Tibial artery (tissue), 4 donors: Measurements from ENCODE around the gene BRD7.

Experiments
- DNase-seq, 2 donors: peaks; one replicate each; pipeline ENCODE4 v3.0.0-alpha.2; 2019
- H3K27ac ChIP-seq, 2 donors: fragments of 200-600 bp; sonication (generic) in 1 of 2; 1 replicate in 1 of 2; 2 replicates in 1 of 2; pipeline ENCODE4 v1.5.1; 2018 to 2019; ENCODE audit warnings: mild to moderate bottlenecking in 1 of 2
- H3K27me3 ChIP-seq, 2 donors: fragments of 200-600 bp; sonication (generic) in 1 of 2; one replicate each; pipeline versions ENCODE4 v1.5.1 to v1.6.0; 2016 to 2019
- H3K36me3 ChIP-seq, 3 donors: fragments of 200-600 bp; sonication (generic) in 2 of 3; one replicate each; pipeline ENCODE4 v1.5.1; 2016 to 2019; ENCODE audit warnings: mild to moderate bottlenecking in 2 of 3
- H3K4me1 ChIP-seq, 4 donors: fragments of 200-600 bp; sonication (generic) in 2 of 4; 1 replicate in 3 of 4; 2 replicates in 1 of 4; pipeline ENCODE4 v1.5.1; 2016 to 2019
- H3K4me3 ChIP-seq, 2 donors: fragments of 200-600 bp; sonication (generic) in 1 of 2; 1 replicate in 1 of 2; 2 replicates in 1 of 2; pipeline ENCODE4 v1.5.1; 2018 to 2019; ENCODE audit warnings: mild to moderate bottlenecking in 2 of 2
- H3K9me3 ChIP-seq, 3 donors: fragments of 200-600 bp; sonication (generic) in 1 of 3; one replicate each; pipeline ENCODE4 v1.5.1; 2016 to 2019
- intact Hi-C: fragments of 100-400 bp; cut with DNase I; formaldehyde crosslinking; loops from one replicate; pipeline ENCODE4 v1.15.0; 2023; ENCODE audit warnings: low total_unique reads
- TF ChIP-seq, protein P1 (sequence below), 2 experiments: fragments of 200-600 bp in 1 of 2; fragments of 450-650 bp in 1 of 2; IDR thresholded peaks; one replicate each; pipeline ENCODE4 v1.5.1; 2017 to 2019; ENCODE audit warnings: antibody characterized with exemption in 2 of 2, mild to moderate bottlenecking in 1 of 2, moderate library complexity in 1 of 2

BRD7 gene

DNA sequence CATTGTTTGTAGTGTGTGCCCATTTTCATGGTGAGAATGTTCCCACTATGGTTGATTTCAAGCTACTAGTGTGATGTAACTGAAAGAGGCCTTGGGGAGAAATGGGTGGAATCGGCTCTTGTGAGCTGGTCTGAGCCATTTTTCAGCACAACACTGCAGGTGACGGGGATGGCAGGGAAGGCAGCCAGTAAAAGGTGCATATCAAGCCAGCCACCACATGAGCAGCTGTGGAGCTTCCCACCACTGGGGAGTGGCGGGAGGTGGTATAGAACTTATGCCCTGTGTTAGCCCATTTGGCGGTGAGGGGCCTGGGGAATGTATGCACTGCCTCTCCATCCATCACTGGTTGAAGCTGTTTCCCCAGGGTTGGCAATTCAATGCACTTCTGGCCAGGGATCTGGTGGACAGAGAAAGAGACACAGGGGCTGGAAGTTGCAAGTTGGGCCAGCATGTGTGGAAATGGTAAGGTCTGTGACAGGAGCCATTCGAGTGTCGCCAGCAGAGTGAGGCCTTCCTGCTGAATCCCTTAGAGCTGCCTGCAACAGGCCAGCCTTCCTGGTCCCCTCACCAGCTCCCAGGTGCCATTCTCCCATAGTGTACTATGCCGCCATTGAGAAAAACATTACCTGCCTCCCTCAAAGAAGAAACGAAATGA is 31.7 kb upstream of the BRD7 start:
- no peaks in the 10 kb centered on the region for H3K9me3 ChIP-seq
- H3K27me3 ChIP-seq: no peaks in the 10 kb centered on the region
- H3K4me3 ChIP-seq: no peak overlapping the region
- peaks cover 0 to 12% (median 0%) of the 10 kb centered on the region in 4 donors for H3K4me1 ChIP-seq
- H3K27ac ChIP-seq: no peak overlapping the region
- TF ChIP-seq, protein P1, sequence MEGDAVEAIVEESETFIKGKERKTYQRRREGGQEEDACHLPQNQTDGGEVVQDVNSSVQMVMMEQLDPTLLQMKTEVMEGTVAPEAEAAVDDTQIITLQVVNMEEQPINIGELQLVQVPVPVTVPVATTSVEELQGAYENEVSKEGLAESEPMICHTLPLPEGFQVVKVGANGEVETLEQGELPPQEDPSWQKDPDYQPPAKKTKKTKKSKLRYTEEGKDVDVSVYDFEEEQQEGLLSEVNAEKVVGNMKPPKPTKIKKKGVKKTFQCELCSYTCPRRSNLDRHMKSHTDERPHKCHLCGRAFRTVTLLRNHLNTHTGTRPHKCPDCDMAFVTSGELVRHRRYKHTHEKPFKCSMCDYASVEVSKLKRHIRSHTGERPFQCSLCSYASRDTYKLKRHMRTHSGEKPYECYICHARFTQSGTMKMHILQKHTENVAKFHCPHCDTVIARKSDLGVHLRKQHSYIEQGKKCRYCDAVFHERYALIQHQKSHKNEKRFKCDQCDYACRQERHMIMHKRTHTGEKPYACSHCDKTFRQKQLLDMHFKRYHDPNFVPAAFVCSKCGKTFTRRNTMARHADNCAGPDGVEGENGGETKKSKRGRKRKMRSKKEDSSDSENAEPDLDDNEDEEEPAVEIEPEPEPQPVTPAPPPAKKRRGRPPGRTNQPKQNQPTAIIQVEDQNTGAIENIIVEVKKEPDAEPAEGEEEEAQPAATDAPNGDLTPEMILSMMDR (IDR thresholded peaks at IDR 0.05): no peak
- intact Hi-C loops: no loop called here
- H3K36me3 ChIP-seq: no peaks in the 10 kb centered on the region
- DNase-seq: no peak

DNA sequence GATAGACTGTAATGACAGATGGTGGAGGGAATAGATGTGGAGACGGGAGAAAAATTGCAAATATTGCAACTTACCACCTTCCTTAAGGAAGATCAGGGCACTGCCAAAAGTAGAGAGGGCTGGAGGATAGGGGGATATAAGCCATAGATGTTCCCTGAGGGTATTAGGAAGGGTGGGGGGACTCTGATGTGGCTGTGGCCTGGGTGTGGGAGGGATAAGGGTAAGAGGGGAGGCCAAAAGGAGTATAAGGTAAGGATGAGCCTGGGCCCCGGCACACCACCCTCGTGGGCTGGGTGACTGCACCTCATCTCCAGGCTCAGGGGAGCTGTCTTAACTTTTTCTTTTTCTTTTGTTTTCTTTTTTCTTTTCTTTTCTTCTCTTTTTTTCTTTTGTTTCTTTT is 30.6 kb upstream of the BRD7 start:
- Histone ChIP-seq H3K4me1 (peaks cover 0 to 12% (median 0%) of the 10 kb centered on the region in 4 donors), H3K27me3 (no peaks in the 10 kb centered on the region), H3K9me3 (no peaks in the 10 kb centered on the region), H3K27ac (no peak overlapping the region), H3K36me3 (no peaks in the 10 kb centered on the region), H3K4me3 (no peak overlapping the region)
- TF ChIP-seq, protein P1 (IDR thresholded peaks at IDR 0.05): no peak
- DNase-seq: no peak
- intact Hi-C loops: no loop called here

DNA sequence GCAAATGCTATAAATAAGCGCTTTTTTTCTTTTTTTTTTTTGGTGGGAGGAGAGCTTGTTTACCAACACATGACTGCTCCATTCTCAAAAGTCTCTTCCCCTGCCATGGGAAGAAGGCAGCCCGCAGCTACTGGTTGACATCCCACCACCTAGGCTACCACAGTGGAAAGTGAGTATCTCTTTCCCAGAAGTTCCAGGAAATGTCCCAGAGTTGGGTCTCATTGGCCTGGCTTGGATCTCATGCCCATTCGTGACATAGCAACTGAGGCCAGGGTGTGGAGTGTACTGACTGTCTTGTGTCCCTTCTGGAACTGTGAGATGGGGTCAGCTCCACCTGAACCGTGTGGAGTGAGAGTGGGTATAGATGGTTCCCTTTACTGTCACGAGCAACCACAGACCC is 29.5 kb upstream of the BRD7 start:
- Histone ChIP-seq H3K4me3 (no peak overlapping the region), H3K9me3 (no peaks in the 10 kb centered on the region), H3K4me1 (peaks cover 0 to 6% (median 0%) of the 10 kb centered on the region in 4 donors), H3K27me3 (no peaks in the 10 kb centered on the region), H3K36me3 (no peaks in the 10 kb centered on the region), H3K27ac (no peak overlapping the region)
- DNase-seq: no peak
- TF ChIP-seq, protein P1 (IDR thresholded peaks at IDR 0.05): no peak
- intact Hi-C loops: no loop called here

DNA sequence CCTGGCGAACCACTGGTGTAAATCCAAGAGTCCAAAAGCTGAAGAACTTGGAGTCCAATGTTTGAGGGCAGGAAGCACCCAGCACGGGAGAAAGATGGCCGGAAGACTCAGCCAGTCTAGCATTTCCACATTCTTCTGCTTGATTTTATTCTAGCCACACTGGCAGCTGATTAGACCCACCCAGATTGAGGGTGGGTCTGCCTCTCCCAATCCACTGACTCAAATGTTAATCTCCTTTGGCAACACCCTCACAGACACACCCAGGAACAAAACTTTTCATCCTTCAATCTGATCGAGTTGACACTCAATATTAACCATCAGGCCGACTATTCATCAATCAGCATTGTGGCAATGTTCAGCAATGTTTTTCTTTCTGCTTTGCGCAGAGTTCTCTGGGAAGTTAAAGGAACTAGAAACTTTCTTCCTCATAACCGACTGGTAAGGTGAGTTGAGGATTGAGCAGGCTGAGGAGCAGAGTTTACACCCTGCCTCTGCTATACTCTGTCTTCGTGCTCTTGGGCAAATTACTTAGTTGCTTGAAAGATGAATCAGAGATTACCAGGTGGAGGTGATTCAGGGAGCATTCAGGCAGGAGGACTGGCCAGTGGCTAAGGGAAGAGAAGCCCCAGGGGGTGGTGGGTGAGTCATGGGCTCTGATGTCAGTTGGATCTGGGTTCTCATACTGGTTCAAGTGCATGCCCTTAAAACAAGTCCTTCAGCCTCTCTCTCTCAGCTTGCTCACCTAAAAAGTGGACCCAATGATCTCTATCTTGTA is 28.2 kb upstream of the BRD7 start:
- TF ChIP-seq, protein P1 (IDR thresholded peaks at IDR 0.05): no peak

DNA sequence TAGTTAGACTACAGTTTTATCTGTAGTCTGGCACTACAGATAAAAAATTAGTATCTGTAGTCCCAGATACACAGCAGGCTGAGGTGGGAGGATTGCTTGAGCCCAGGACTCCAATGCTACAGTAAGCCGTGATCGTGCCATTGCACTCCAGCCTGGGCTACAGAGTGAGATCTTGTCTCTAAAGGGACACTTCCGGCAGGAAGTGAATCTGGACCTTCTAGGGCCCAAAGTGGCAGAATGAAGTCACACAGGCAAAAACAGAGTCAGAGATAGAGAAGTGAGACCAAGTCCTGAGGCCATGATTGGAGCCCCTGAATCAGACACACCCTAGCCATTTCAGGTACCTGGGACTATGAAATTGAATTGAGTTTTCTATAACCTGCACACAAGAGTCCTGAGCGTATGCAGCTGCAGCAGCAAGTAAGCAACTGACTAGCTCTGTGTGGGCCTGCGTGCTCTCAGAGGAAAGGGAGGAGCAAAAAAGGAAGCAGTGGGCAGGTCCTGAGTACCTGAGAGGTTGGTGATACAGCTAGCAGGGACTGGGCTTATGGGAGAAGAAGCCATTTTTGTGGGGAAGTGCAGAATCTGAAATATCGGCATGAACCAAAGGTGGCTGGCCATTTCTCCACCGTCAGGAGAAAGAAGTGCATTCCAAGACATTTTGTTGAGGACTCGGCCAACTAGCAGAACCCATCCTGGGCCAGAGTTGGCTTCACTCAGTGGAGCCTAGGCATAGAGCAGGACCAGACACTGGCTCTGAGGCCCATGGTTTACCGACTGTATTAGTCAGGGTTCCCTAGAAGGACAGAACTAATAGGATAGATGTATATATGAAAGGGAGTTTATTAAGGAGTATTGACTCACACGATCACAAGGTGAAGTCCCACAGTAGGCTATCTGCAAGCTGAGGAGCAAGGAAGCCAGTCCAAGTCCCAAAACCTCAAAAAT is 27.2 kb upstream of the BRD7 start:
- H3K36me3 ChIP-seq: no peaks in the 10 kb centered on the region
- intact Hi-C loops: no loop called here
- H3K9me3 ChIP-seq: no peaks in the 10 kb centered on the region
- no peaks in the 10 kb centered on the region for H3K27me3 ChIP-seq
- TF ChIP-seq, protein P1 (IDR thresholded peaks at IDR 0.05): no peak
- H3K4me3 ChIP-seq: no peak overlapping the region
- no peak overlapping the region for H3K27ac ChIP-seq
- no peak for DNase-seq
- no peaks in the 10 kb centered on the region for H3K4me1 ChIP-seq

More for the DNA sequence above, 28.2 kb upstream of the BRD7 start:
- no peak overlapping the region for H3K4me3 ChIP-seq
- no peaks in the 10 kb centered on the region for H3K27me3 ChIP-seq
- no peaks in the 10 kb centered on the region for H3K36me3 ChIP-seq
- no peak for DNase-seq
- no peaks in the 10 kb centered on the region for H3K9me3 ChIP-seq
- no peaks in the 10 kb centered on the region for H3K4me1 ChIP-seq
- intact Hi-C loops: no loop called here
- no peak overlapping the region for H3K27ac ChIP-seq
